Lower leg skin (tissue), 4 donors: ENCODE measurements around the gene METTL16. TPM values are rescaled to one million over a fixed set of nuclear protein-coding genes. Genes with fewer than 3 reads are reported as not detected.

Source experiments
- DNase-seq, 2 donors: peaks; one replicate each; pipeline ENCODE4 v3.0.0-alpha.2; 2019; ENCODE audit warnings: low spot score in 2 of 2
- H3K4me3 ChIP-seq: fragments of 200-600 bp; sonication (generic); 2 replicates; pipeline ENCODE4 v1.5.1; 2017; ENCODE audit warnings: mild to moderate bottlenecking, low read depth; ENCODE audit not compliant: poor library complexity, severe bottlenecking
- POLR2A ChIP-seq, 2 donors: fragments of 450-650 bp; IDR thresholded peaks; one replicate each; pipeline ENCODE4 v1.6.1; 2016 to 2017; ENCODE audit warnings: antibody characterized with exemption in 2 of 2, mild to moderate bottlenecking in 1 of 2, moderate library complexity in 1 of 2
- WGBS, 2 donors: methylation state at CpG; one replicate each; pipeline ENCODE4 v1.1.5; 2018; 5-methylcytosine and 5-hydroxymethylcytosine counted together
- intact Hi-C: fragments of 100-400 bp; cut with DNase I; formaldehyde crosslinking; loops from one replicate; pipeline ENCODE4 v1.15.0; 2023; ENCODE audit warnings: low total_unique reads
- total RNA-seq, 4 donors: library from RNA; depleted of rRNA; stranded (reverse); fragments of >200 nt; gene quantifications; one replicate each; pipeline ENCODE4 v1.1.0, GENCODE V29; 2016
- TF ChIP-seq, protein P1 (sequence below), 3 donors: fragments of 450-650 bp; IDR thresholded peaks; one replicate each; pipeline ENCODE4 v1.5.1; 2016; ENCODE audit warnings: antibody characterized with exemption in 3 of 3, mild to moderate bottlenecking in 3 of 3, moderate library complexity in 2 of 3

Gene METTL16
- total RNA-seq, 4 donors from 2014 or later = 17.7 to 47.4 (median 38.5) TPM

DNA sequence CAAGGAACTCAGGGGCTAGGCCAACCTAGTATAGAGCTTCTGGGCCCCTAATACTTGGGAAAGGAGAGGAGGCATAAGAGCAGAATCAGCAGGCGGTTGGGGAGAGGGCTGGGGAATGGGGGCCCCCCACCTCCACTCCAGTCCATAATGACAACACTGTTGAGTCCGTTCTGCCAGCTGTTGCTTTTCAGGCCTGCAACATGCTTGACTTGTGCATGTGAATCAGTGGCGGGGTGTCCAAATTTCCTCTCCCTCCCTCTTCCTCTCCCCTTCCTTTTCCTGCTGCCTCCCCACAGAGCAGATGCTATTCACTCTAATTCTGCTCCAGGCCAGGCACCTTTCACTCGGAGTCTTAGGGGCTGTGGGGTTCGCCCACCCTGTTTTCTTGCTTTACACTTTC lies 142.6 kb downstream of the METTL16 start:
- intact Hi-C loops = no loop called here
- TF ChIP-seq POLR2A (IDR thresholded peaks at IDR 0.05) = no peak
- TF ChIP-seq, protein P1, sequence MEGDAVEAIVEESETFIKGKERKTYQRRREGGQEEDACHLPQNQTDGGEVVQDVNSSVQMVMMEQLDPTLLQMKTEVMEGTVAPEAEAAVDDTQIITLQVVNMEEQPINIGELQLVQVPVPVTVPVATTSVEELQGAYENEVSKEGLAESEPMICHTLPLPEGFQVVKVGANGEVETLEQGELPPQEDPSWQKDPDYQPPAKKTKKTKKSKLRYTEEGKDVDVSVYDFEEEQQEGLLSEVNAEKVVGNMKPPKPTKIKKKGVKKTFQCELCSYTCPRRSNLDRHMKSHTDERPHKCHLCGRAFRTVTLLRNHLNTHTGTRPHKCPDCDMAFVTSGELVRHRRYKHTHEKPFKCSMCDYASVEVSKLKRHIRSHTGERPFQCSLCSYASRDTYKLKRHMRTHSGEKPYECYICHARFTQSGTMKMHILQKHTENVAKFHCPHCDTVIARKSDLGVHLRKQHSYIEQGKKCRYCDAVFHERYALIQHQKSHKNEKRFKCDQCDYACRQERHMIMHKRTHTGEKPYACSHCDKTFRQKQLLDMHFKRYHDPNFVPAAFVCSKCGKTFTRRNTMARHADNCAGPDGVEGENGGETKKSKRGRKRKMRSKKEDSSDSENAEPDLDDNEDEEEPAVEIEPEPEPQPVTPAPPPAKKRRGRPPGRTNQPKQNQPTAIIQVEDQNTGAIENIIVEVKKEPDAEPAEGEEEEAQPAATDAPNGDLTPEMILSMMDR (IDR thresholded peaks at IDR 0.05) = no peak
- H3K4me3 ChIP-seq = no peak overlapping the region
- no peak for DNase-seq
- 78 to 81% methylated on average over 5 of the region's 5 CpGs for WGBS, 2 donors

DNA sequence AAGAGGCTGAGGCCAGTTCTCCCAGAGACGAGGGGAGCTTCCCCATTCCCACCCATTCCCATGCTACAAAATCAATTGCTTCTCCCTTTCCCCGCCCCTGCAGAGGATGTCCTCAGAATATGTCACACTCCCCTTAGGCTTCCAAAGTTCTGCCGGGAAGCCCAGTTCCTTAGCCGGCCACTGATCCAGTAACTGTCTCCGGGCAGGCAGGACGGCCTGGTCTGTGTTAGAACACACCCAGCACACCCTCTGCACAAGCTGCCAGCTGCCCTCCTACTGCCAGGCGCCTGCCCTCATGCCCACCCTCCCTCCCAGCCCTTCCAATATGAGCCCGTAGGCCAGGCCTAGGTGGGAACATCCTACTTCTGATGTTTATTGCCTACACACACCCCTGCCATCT lies 143.3 kb downstream of the METTL16 start:
- WGBS, 2 donors = 54 to 70% methylated on average over 8 of the region's 8 CpGs
- TF ChIP-seq, protein P1 (IDR thresholded peaks at IDR 0.05) = no peak
- TF ChIP-seq POLR2A (IDR thresholded peaks at IDR 0.05) = no peak
- no peak overlapping the region for H3K4me3 ChIP-seq
- intact Hi-C loops = no loop called here
- no peak for DNase-seq

DNA sequence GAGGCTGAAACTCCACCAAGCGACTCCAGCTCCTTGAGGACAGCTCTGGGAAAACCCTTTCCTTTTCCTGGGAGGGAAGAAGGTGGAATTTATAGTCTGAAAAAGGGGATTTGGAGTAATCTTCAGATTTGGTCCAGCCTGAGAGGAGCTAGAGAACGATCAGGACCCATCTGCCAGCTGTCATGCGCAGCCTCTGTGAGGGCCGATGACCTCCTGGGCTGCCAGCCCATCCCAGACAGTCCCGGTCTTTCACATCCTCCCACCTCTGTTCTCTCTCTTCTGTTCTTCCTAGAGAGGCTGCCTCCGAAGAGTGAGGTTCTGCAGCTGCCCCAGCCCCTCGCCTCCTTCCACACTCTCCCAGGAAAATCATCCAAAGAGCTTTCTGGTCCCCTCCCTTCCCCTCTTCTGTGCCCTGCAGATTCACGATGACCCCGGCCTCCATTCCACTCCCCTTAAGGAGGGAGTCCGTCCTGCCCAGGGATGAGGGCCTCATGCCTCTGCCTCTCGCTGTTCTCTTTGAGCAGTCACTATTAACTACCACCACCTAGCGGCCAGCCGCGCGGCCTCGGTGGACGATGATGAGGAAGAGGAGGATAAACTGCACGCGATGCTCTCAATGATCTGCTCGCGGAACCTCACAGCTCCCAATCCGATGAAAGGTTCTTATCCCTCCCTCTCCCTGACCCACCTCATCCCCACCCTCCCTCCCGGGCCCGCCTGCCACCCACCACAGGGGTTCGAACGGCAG lies 144.8 kb downstream of the METTL16 start:
- TF ChIP-seq, protein P1 (IDR thresholded peaks at IDR 0.05) = no peak
- no peak for TF ChIP-seq POLR2A (IDR thresholded peaks at IDR 0.05)
- DNase-seq = no peak
- no peak overlapping the region for H3K4me3 ChIP-seq
- WGBS, 2 donors = 87 to 93% methylated on average over 26 of the region's 26 CpGs
- intact Hi-C loops = no loop called here

Other genes starting within 250 kb of the METTL16 start
- gene SMG6, start 208.1 kb downstream of the METTL16 start, total RNA-seq = 10 to 100 TPM; 22.5 to 54.6 (median 29.5) TPM
- gene SRR, start 207.9 kb downstream of the METTL16 start, total RNA-seq = 10 to 100 TPM in 3 of 4 donors, 1 to 10 TPM in 1; 1.4 to 14.4 (median 12.9) TPM
- gene TSR1, start 175.4 kb downstream of the METTL16 start, total RNA-seq = 10 to 100 TPM; 40.0 to 48.0 (median 44.5) TPM
- 10 to 100 TPM; 42.6 to 97.1 (median 56.5) TPM for gene SGSM2, start 174.4 kb downstream of the METTL16 start, total RNA-seq
- gene MNT, start 110.8 kb downstream of the METTL16 start, total RNA-seq = 10 to 100 TPM; 10.3 to 28.6 (median 15.4) TPM
- gene PAFAH1B1, start 81.8 kb upstream of the METTL16 start, total RNA-seq = 100 to 1,000 TPM in 1 of 4 donors, 10 to 100 TPM in 3; 58.7 to 121 (median 94.6) TPM
- 100 to 1,000 TPM in 3 of 4 donors, 10 to 100 TPM in 1; 99.3 to 178 (median 117) TPM for gene CLUH, start 199.9 kb upstream of the METTL16 start, total RNA-seq
- under 1 TPM; 0.11 to 0.71 (median 0.34) TPM for gene CCDC92B, start 237.8 kb upstream of the METTL16 start, total RNA-seq